ENCODE measurements around the gene SPON1. TPM values are rescaled to one million over a fixed set of nuclear protein-coding genes. Genes with fewer than 3 reads are reported as not detected.
A peak's percentile ranks its signal among the peaks of the same experiment; 100 is the strongest.

SPON1 gene
- total and polyA plus RNA-seq, 2 of the 8 experiments (the other 6 are each of a cell fraction or from before 2014, with no cell fraction given), result 1.5 to 5.4 TPM

- no peak overlapping the region for H4K5ac ChIP-seq (ENCODE audit: insufficient read length, low read depth, low read length)
- no peak overlapping the region for H3K23ac ChIP-seq (ENCODE audit: insufficient read length)
- ChIA-PET CTCF (ENCODE audit: partially characterized antibody) (no interaction called here), POLR2A (ENCODE audit: partially characterized antibody) (no interaction called here)
- no peaks in the 10 kb centered on the region for H4K20me1 ChIP-seq (replicated peaks in 1 of 2; ENCODE audit: control insufficient read depth in 1 of 2, insufficient read depth in 2 of 2, low read length in 2 of 2)
- no peak overlapping the region for H3K14ac ChIP-seq (ENCODE audit: insufficient read length)
- FAIRE-seq (no peak), DNase-seq (ENCODE audit: low read depth in 1 of 2, low spot score in 2 of 2) (no peak)
- WGBS, 2 experiments (ENCODE audit: extremely low coverage in 1 of 2, insufficient coverage in 1 of 2, insufficient read length in 1 of 2, insufficient replicate concordance in 2 of 2, low coverage in 1 of 2, low lambda C conversion rate in 2 of 2, missing lambda C conversion rate in 1 of 2), result 78% methylated on average over 4 of the region's 4 CpGs; no CpG with 5 or more reads in 1 of the 2 experiments
- H2BK120ac ChIP-seq (replicated peaks; ENCODE audit: low read depth, low read length), result no peak overlapping the region
- no peaks in the 10 kb centered on the region for H3K9me3 ChIP-seq (ENCODE audit: insufficient read depth in 2 of 2, low read depth in 1 of 2, low read length in 1 of 2)
- no peak overlapping the region for H3K4ac ChIP-seq (replicated peaks; ENCODE audit: insufficient read length, low read depth, low read length)
- H3K9ac ChIP-seq (replicated peaks in 1 of 4; ENCODE audit: extremely low read depth in 1 of 4, low read depth in 3 of 4, low read length in 3 of 4), result no peak overlapping the region
- no peak overlapping the region for H3K56ac ChIP-seq (replicated peaks; ENCODE audit: insufficient read length, low read depth, low read length)
- no peaks in the 10 kb centered on the region for H3K79me2 ChIP-seq (ENCODE audit: control insufficient read depth in 1 of 2, insufficient read depth in 2 of 2, low read length in 2 of 2)
- H3K23me2 ChIP-seq (ENCODE audit: low read depth, low read length), result no peaks in the 10 kb centered on the region
- H2BK20ac ChIP-seq (ENCODE audit: low read length), result no peak overlapping the region
- no peak overlapping the region for H4K91ac ChIP-seq (replicated peaks; ENCODE audit: insufficient read length, low read length)
- H3K27me3 ChIP-seq (replicated peaks in 1 of 4; ENCODE audit: control insufficient read depth in 3 of 4, extremely low read depth in 1 of 4, insufficient read depth in 3 of 4, low read length in 3 of 4), result no peaks in the 10 kb centered on the region
- no peak overlapping the region for H3K4me3 ChIP-seq (ENCODE audit: extremely low read depth in 1 of 4, insufficient read depth in 2 of 4, low read depth in 3 of 4, low read length in 4 of 4)
- no peak overlapping the region for H3K18ac ChIP-seq (ENCODE audit: extremely low read depth, low read length)
- H3K36me3 ChIP-seq (ENCODE audit: control insufficient read depth in 2 of 4, insufficient read depth in 4 of 4, low read length in 3 of 4), result no peaks in the 10 kb centered on the region
- H3K27ac ChIP-seq (ENCODE audit: low read depth, low read length), result no peak overlapping the region
- H2BK12ac ChIP-seq (ENCODE audit: low read depth, low read length), result no peak overlapping the region
- peak overlapping the region in 1 of 2 experiments; percentile 22; a peak in 1 of 4 replicates for H3K4me2 ChIP-seq (ENCODE audit: insufficient read depth in 1 of 2, low read depth in 2 of 2, low read length in 2 of 2)
- H3K4me1 ChIP-seq (replicated peaks in 1 of 4; ENCODE audit: control insufficient read depth in 3 of 4, insufficient read depth in 4 of 4, low read length in 3 of 4), result peaks cover 0 to 15% (median 5%) of the 10 kb centered on the region in 4 experiments; a peak in 4 of 7 replicates
- no peak overlapping the region for H2AK5ac ChIP-seq (ENCODE audit: low read depth, low read length)
- H4K8ac ChIP-seq (ENCODE audit: extremely low read depth, insufficient read depth, low read length), result no peak overlapping the region
- H2BK15ac ChIP-seq (ENCODE audit: low read length), result no peak overlapping the region
- H2BK5ac ChIP-seq (ENCODE audit: low read depth, low read length), result no peak overlapping the region
- H2AFZ ChIP-seq (ENCODE audit: low read length), result no peak overlapping the region
- no peaks in the 10 kb centered on the region for H3K79me1 ChIP-seq (ENCODE audit: low read depth, low read length)
- TF ChIP-seq CTCF (IDR thresholded peaks at IDR 0.05; ENCODE audit: control extremely low read depth in 1 of 3, insufficient read depth in 1 of 3, low read depth in 1 of 3, low read length in 3 of 3) (no peak), SP4 (IDR thresholded peaks at IDR 0.05; ENCODE audit: low read length) (no peak), KDM1A (IDR thresholded peaks at IDR 0.05; ENCODE audit: borderline replicate concordance, low read length) (peak; percentile 95), EP300 (IDR thresholded peaks at IDR 0.05; ENCODE audit: borderline replicate concordance in 1 of 2, low read depth in 2 of 2, low read length in 2 of 2) (no peak), SP1 (IDR thresholded peaks at IDR 0.05; ENCODE audit: low read depth, low read length) (no peak), TAF1 (IDR thresholded peaks at IDR 0.05; ENCODE audit: low read depth, low read length) (no peak), POLR2AphosphoS5 (IDR thresholded peaks at IDR 0.05; ENCODE audit: low read depth, low read length) (no peak)
Observed at GRCh38 chr11:14179116-14179820, 216.7 kb downstream of the SPON1 start.
